ENCODE measurements around the gene RXRG.
"Not testable (repeated sequence)": the region's sequence is repeated elsewhere in the genome, so short reads cannot be mapped to it uniquely, and the experiment has no call there.

RXRG gene

GRCh38 chr1:165467706-165468105 lies 22.8 kb upstream of the RXRG start:
- TF ChIP-seq CTCF (conservative IDR thresholded peaks at IDR 0.05; ENCODE audit: low read depth, low read length): no peak
- no peak overlapping the region for H3K4me3 ChIP-seq (ENCODE audit: low read length)
- no peak for DNase-seq (ENCODE audit: low read depth)

GRCh38 chr1:165463978-165464377 lies 19.1 kb upstream of the RXRG start:
- no peak for DNase-seq (ENCODE audit: low read depth)
- no peak overlapping the region for H3K4me3 ChIP-seq (ENCODE audit: low read length)
- TF ChIP-seq CTCF (conservative IDR thresholded peaks at IDR 0.05; ENCODE audit: low read depth, low read length): no peak

GRCh38 chr1:165459683-165460082 lies 14.8 kb upstream of the RXRG start:
- not testable (repeated sequence) for H3K4me3 ChIP-seq (ENCODE audit: low read length); DNase-seq (ENCODE audit: low read depth)

GRCh38 chr1:165456861-165457260 lies 11.9 kb upstream of the RXRG start:
- no peak for DNase-seq (ENCODE audit: low read depth)
- TF ChIP-seq CTCF (conservative IDR thresholded peaks at IDR 0.05; ENCODE audit: low read depth, low read length): no peak
- no peak overlapping the region for H3K4me3 ChIP-seq (ENCODE audit: low read length)

GRCh38 chr1:165456114-165456513 lies 11.2 kb upstream of the RXRG start:
- H3K4me3 ChIP-seq (ENCODE audit: low read length): no peak overlapping the region
- DNase-seq (ENCODE audit: low read depth): peak; percentile 13
- TF ChIP-seq CTCF (conservative IDR thresholded peaks at IDR 0.05; ENCODE audit: low read depth, low read length): no peak

- no peak for DNase-seq (ENCODE audit: low read depth)
- H3K4me3 ChIP-seq (ENCODE audit: low read length): no peak overlapping the region
- TF ChIP-seq CTCF (conservative IDR thresholded peaks at IDR 0.05; ENCODE audit: low read depth, low read length): no peak
Measured at GRCh38 chr1:165455111-165455510, 10.2 kb upstream of the RXRG start.

GRCh38 chr1:165454091-165454610 lies 9.2 kb upstream of the RXRG start:
- DNase-seq (ENCODE audit: low read depth): no peak
- no peak overlapping the region for H3K4me3 ChIP-seq (ENCODE audit: low read length)
- no peak for TF ChIP-seq CTCF (conservative IDR thresholded peaks at IDR 0.05; ENCODE audit: low read depth, low read length)
